Hepatocyte (in vitro differentiated cells): ENCODE measurements around the gene IL23R. TPM values are rescaled to one million over a fixed set of nuclear protein-coding genes. Genes with fewer than 3 reads are reported as not detected.

Source experiments
- DNase-seq: peaks from one replicate; pipeline ENCODE4 v3.0.0-alpha.2; 2016; ENCODE audit warnings: low spot score
- H2AFZ ChIP-seq: fragments of 200-600 bp; sonication (generic); 2 replicates; pipeline ENCODE4 v1.6.0; 2016; ENCODE audit warnings: antibody characterized with exemption, mild to moderate bottlenecking
- H3K27ac ChIP-seq: fragments of 200-600 bp; sonication (generic); 2 replicates; pipeline ENCODE4 v1.5.1; 2016; ENCODE audit warnings: mild to moderate bottlenecking
- H3K27me3 ChIP-seq: fragments of 200-600 bp; sonication (generic); 2 replicates; pipeline ENCODE4 v1.6.1; 2016
- H3K36me3 ChIP-seq: fragments of 200-600 bp; sonication (generic); replicated peaks from 2 replicates; pipeline ENCODE4 v1.5.1; 2016; ENCODE audit warnings: low read depth; ENCODE audit not compliant: insufficient read depth
- H3K4me1 ChIP-seq: fragments of 200-600 bp; sonication (generic); 2 replicates; pipeline ENCODE4 v1.5.1; 2016; ENCODE audit warnings: mild to moderate bottlenecking, moderate library complexity; ENCODE audit not compliant: insufficient read depth
- H3K4me2 ChIP-seq: fragments of 200-600 bp; sonication (generic); 2 replicates; pipeline ENCODE4 v1.6.0; 2016
- H3K4me3 ChIP-seq: fragments of 200-600 bp; sonication (generic); 2 replicates; pipeline ENCODE4 v1.5.1; 2016; ENCODE audit warnings: mild to moderate bottlenecking
- H3K79me2 ChIP-seq: fragments of 200-600 bp; sonication (generic); 2 replicates; pipeline ENCODE4 v1.6.0; 2017; ENCODE audit warnings: mild to moderate bottlenecking
- H3K9me2 ChIP-seq: fragments of 200-600 bp; sonication (generic); replicated peaks from 2 replicates; pipeline ENCODE4 v1.6.0; 2017; ENCODE audit warnings: mild to moderate bottlenecking; ENCODE audit not compliant: insufficient read depth
- H3K9me3 ChIP-seq: fragments of 200-600 bp; sonication (generic); 2 replicates; pipeline ENCODE4 v1.5.1; 2016; ENCODE audit warnings: low read depth, mild to moderate bottlenecking
- H4K20me1 ChIP-seq: fragments of 200-600 bp; sonication (generic); 2 replicates; pipeline ENCODE4 v1.6.0; 2016; ENCODE audit warnings: mild to moderate bottlenecking; ENCODE audit not compliant: insufficient read depth, poor library complexity, severe bottlenecking
- CTCF ChIP-seq: fragments of 200-600 bp; sonication (generic); IDR thresholded peaks from 2 replicates; pipeline ENCODE4 v1.5.1; 2016; ENCODE audit warnings: antibody characterized with exemption, mild to moderate bottlenecking; ENCODE audit not compliant: poor library complexity
- EZH2 ChIP-seq: fragments of 200-600 bp; sonication (generic); IDR thresholded peaks from 2 replicates; pipeline ENCODE4 v1.6.1; 2016; ENCODE audit warnings: antibody characterized with exemption, mild to moderate bottlenecking, borderline replicate concordance
- EZH2phosphoT487 ChIP-seq: fragments of 200-600 bp; sonication (generic); IDR thresholded peaks from one replicate; pipeline ENCODE4 v1.6.1; 2018; ENCODE audit warnings: antibody characterized with exemption, mild to moderate bottlenecking, low read depth, moderate library complexity; ENCODE audit not compliant: unreplicated experiment, severe bottlenecking
- WGBS: methylation state at CpG from one replicate; pipeline ENCODE4 v1.1.6; 2016; ENCODE audit warnings: low lambda C conversion rate; ENCODE audit errors: missing lambda C conversion rate; 5-methylcytosine and 5-hydroxymethylcytosine counted together
- polyA plus RNA-seq: library from polyadenylated mRNA; unstranded; fragments of >200 nt; fragmentation: Nextera tagmentation; extraction: Ambion mirVana; gene quantifications from 2 replicates; pipeline ENCODE4 v1.2.1, GENCODE V29; 2016
- total RNA-seq: library from RNA; depleted of rRNA; stranded (reverse); fragments of >200 nt; gene quantifications from 2 replicates; pipeline ENCODE4 v1.2.3, GENCODE V29; 2014

IL23R gene
- total and polyA plus RNA-seq, 2 experiments from 2014 or later, result 0.20 TPM; not detected in 1

- H3K27ac ChIP-seq, result no peak overlapping the region
- H3K79me2 ChIP-seq, result no peaks in the 10 kb centered on the region
- H3K9me2 ChIP-seq, result no peaks in the 10 kb centered on the region
- no peak for DNase-seq
- no peak overlapping the region for H3K4me3 ChIP-seq
- TF ChIP-seq EZH2 (no peak), EZH2phosphoT487 (no peak), CTCF (no peak)
- no peak overlapping the region for H2AFZ ChIP-seq
- no peak overlapping the region for H3K4me2 ChIP-seq
- 48% methylated on average over 3 of the region's 3 CpGs for WGBS
- no peaks in the 10 kb centered on the region for H4K20me1 ChIP-seq
- no peaks in the 10 kb centered on the region for H3K4me1 ChIP-seq
- no peaks in the 10 kb centered on the region for H3K36me3 ChIP-seq
- H3K27me3 ChIP-seq, result no peaks in the 10 kb centered on the region
- no peaks in the 10 kb centered on the region for H3K9me3 ChIP-seq
Measured at GRCh38 chr1:67230539-67230938, 64.3 kb downstream of the IL23R start.

- no peaks in the 10 kb centered on the region for H3K9me2 ChIP-seq
- H3K4me1 ChIP-seq, result no peaks in the 10 kb centered on the region
- no peaks in the 10 kb centered on the region for H4K20me1 ChIP-seq
- H3K9me3 ChIP-seq, result no peaks in the 10 kb centered on the region
- H2AFZ ChIP-seq, result no peak overlapping the region
- no peaks in the 10 kb centered on the region for H3K27me3 ChIP-seq
- no peaks in the 10 kb centered on the region for H3K79me2 ChIP-seq
- no peak for DNase-seq
- H3K36me3 ChIP-seq, result no peaks in the 10 kb centered on the region
- TF ChIP-seq CTCF, result no peak
- TF ChIP-seq EZH2phosphoT487, result no peak
- no peak for TF ChIP-seq EZH2
- H3K4me3 ChIP-seq, result no peak overlapping the region
- H3K27ac ChIP-seq, result no peak overlapping the region
- 34% methylated on average over 3 of the region's 3 CpGs for WGBS
- H3K4me2 ChIP-seq, result no peak overlapping the region
Measured at GRCh38 chr1:67236277-67236676, 70.0 kb downstream of the IL23R start.

- no peak overlapping the region for H3K4me3 ChIP-seq
- no peak for TF ChIP-seq CTCF
- TF ChIP-seq EZH2phosphoT487, result no peak
- TF ChIP-seq EZH2, result no peak
- DNase-seq, result no peak
- H4K20me1 ChIP-seq, result no peaks in the 10 kb centered on the region
- H3K36me3 ChIP-seq, result no peaks in the 10 kb centered on the region
- WGBS, result 49% methylated on average over 2 of the region's 2 CpGs
- no peak overlapping the region for H3K4me2 ChIP-seq
- H3K79me2 ChIP-seq, result no peaks in the 10 kb centered on the region
- H2AFZ ChIP-seq, result no peak overlapping the region
- no peak overlapping the region for H3K27ac ChIP-seq
- H3K9me3 ChIP-seq, result no peaks in the 10 kb centered on the region
- H3K4me1 ChIP-seq, result no peaks in the 10 kb centered on the region
- H3K27me3 ChIP-seq, result no peaks in the 10 kb centered on the region
- no peaks in the 10 kb centered on the region for H3K9me2 ChIP-seq
Measured at GRCh38 chr1:67239738-67240137, 73.5 kb downstream of the IL23R start.
